Activated naive CD4-positive, alpha-beta T cell treated with Interleukin-2 at 50 U/mL for 16 hours (primary cell): Measurements from ENCODE around the gene PGAP6.
"Not testable (repeated sequence)": the region's sequence is repeated elsewhere in the genome, so short reads cannot be mapped to it uniquely, and the experiment has no call there.

Experiments used
- DNase-seq: peaks from one replicate; pipeline ENCODE4 v3.0.0-alpha.2; 2020

PGAP6 gene

DNA sequence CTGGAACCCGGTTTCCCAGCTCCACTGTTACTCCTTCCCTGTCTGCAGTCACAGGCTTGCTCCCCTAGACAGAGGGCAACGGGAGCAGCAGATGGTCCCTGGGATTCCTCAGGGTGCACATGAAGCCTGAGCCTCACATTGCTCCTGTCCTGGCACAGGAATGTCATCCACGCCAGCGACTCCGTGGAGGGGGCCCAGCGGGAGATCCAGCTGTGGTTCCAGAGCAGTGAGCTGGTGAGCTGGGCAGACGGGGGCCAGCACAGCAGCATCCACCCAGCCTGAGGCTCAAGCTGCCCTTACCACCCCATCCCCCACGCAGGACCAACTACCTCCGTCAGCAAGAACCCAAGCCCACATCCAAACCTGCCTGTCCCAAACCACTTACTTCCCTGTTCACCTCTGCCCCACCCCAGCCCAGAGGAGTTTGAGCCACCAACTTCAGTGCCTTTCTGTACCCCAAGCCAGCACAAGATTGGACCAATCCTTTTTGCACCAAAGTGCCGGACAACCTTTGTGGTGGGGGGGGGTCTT lies 18.3 kb upstream of the PGAP6 start:
- DNase-seq = no peak

DNA sequence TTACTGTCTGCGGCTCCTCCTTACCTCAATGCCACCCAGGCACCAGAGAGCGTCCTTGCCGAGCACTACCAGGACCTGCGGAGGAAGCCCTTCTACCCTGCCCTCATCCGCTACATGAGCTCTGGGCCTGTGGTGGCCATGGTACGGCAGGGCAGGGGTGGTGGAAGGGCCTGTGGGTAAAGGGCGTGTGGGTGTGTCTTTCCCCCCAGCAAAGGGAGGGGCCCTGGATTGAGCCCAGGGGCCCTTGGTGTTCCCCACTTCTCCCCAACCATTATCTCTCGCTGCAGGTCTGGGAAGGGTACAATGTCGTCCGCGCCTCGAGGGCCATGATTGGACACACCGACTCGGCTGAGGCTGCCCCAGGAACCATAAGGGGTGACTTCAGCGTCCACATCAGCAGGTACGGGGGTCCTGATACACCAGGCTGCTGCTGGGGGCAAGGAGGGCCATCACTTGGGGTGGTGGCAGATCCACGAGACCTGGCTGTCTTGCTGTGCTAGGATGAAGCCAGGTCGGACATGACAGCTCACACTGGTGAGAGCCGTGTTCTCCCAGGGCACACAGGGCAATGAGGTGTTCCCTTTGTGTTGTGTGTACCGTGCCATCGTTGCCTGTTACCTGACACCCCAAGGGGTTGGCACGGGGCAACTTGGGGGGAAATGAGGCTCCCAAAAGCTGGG lies 17.7 kb upstream of the PGAP6 start:
- DNase-seq = no peak

DNA sequence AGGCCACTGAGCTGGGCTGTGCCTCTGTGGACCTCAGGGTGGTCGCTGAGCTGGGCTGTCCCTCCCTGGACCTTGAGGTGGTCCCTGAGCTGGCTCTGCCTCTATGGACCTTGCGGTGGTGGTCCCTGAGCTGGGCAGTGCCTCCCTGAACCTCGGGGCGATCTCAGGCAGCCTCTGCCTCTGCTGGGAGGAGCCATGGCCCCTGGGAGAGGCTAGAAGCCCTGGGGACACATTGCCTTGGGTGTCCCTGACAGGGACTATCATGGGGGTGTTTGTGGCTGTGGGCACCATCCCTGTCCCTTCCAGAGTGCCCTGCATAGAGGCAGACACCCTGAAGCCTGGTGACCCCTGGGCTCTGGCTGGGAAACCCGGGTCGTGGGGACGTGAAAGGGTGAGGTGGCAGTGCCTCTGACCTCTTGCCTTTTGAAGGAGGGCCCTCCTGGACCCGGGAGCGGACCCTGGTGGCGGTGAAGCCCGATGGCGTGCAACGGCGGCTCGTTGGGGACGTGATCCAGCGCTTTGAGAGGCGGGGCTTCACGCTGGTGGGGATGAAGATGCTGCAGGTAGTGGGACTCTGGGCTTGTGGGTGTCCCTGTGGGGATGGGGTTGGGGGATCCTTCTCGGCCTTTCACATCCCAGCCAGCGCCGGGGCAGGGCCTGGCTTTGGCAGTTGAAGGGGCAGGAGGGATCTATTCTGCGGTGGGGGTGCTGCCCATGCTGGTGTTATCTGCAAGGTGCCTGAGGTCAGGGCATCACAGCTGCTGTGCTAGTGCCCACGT lies 17.0 kb upstream of the PGAP6 start:
- no peak for DNase-seq

DNA sequence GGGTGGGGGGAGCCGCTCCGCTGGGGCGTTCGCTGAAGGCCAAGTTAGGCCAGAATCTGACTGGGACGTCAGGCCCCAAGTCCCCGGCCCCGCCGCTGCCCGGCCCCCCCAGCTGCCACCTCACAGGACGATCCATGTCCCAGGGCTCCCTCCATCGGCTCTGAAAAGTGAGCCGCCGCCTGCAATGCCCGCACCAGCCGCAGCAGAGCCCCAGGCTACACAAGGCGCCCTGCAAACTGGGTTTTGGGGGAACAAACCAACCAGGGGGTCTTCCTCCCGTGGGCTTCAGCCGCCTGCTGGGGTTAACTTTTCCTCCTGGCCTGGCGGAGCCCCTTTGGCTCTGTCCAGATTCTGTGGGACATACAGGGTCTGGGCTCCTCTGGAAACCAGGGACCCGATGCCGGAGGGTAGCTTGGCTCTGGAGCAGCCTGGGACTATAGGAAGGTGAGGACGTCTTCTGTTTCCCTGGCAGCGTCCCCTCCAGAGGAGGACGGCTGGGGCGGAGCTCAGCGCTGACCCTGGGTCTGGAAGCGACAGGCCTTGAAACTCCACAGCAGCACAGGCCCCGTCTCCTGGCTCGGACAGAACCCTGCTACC lies 16.1 kb upstream of the PGAP6 start:
- peak; percentile 18 for DNase-seq

DNA sequence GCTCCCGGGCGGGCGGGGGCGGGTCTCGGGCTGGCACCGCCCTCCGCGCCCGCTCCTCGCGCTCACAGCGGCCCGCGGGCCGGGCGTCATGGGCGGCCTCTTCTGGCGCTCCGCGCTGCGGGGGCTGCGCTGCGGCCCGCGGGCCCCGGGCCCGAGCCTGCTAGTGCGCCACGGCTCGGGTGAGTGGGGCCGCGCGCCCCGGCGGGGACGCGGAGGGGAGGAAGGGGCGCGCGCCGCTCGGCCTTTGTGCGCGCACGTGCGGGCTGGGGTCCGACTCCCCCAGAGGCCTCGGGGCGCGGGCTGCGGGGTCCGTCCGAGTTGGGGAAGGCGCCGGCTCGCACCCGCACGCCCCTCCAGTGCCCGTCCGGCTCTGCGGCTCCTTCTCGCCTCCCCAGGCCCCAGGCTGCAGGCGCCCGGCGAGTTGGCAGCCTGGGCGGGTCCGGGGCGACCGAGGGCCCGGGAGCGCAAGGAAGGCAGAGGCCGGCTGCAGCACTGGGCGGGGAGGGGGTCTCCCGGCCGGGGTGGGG lies 15.4 kb upstream of the PGAP6 start, which contains the start of gene NME4:
NME4 (plus strand) TSS at position 65 of the 527 bp plus-strand sequence; CDS start at position 89, 24 bp downstream.
- DNase-seq = peak; percentile 24

DNA sequence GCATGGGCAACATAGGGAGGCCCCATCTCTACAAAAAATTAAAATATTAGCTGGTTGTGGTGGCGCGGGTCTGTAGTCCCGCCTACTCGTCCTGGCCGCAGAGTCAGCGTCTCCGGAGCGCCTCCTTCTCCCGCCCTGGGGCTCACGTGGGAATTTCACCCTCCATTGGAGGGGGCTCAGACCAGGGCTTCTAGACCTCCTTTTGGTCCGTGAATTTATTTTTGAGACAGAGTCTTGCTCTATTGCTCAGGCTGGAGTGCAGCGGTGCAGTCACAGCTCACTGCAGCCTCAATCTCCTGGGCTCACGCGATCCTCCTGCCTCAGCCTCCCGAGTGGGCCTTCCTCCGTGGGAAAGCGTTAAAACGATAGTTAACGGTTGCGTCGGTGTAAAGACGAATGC lies 14.8 kb upstream of the PGAP6 start:
- peak; percentile 8 for DNase-seq

DNA sequence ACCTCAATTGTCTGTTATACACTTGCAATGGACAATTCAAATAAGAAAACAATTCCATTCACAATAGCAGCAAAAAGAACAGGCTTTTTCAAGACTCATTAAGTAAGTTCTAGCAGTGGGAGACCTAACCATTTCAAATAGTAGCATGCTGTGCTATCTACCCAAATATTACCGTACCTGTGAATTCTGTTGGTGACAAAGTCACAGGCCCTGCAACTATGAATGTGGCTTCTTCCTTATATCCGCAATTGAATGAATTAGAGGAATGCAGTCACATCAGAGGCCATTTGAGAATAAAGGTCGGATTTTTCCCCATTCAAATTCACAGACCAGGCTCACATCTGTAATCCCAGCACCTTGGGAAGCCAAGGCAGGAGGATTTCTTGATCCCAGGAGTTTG lies 14.4 kb upstream of the PGAP6 start:
- DNase-seq = no peak

DNA sequence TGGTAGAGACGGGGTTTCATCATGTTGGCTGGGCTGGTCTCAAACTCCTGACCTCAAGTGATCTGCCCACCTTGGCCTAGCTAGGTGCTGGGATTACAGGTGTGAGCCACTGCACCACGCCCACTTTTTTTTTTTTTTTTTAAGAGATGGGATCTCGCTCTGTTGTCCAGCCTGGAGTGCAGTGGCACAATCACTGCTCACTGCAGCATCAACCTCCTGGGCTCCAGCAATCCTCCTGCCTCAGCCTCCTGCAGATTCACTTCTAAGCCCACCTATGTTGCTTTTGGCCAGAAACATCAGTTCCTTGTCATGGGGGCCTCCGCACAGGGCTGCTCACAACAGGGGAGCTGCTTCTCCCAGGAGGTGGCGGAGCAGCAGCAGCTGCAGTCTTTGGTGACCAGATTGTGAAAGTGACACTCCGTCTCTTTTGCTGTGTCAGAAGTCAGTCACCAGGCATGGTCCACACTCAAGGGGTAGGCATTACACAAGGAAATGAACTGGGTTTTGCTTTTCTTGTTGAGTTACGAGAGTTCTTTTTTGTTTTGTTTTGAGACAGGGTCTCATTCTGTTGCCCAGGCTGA lies 10.8 kb upstream of the PGAP6 start:
- no peak for DNase-seq

DNA sequence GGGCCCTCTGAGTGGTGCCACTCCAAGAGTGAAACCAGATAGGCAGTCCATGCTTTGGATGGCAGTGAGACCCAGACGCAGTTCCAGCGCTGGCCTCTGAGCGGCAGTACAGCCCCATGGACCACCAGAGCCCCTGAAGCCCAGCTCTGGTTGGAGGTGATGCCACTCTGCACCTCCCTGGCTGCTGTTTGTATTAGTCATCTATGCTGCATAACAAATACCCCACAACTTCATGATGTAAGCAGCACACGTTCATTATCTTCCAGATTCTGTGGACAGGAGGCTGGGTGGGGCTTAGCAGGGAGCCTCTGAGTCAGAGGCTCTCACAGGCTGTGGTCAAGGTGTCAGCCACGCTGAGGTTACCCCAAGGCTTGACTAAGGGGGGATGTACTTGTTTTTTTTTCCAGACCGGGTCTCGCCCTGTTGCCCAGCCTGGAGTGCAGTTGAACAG lies 10.1 kb upstream of the PGAP6 start:
- peak; percentile 85 for DNase-seq

DNA sequence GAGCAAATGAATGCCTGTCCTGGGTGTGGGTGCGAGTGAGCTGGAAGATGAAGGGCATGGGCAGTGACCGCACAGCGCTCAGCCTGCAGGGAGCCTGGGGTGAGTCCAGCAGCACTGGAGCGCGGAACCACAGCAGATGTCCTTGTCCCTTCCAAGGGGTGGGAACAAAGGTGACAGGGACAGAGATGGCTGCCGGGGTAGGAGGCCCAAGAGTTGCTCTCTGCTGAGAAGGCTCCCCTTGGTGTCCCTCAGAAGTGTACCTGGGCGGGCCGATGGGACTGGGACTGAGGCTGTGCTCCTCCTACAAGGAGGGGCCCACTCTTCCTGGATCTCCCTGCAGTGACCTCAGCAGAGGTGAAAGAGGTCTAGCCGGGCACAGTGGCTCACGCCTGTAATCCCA lies 7.6 kb upstream of the PGAP6 start:
- no peak for DNase-seq

DNA sequence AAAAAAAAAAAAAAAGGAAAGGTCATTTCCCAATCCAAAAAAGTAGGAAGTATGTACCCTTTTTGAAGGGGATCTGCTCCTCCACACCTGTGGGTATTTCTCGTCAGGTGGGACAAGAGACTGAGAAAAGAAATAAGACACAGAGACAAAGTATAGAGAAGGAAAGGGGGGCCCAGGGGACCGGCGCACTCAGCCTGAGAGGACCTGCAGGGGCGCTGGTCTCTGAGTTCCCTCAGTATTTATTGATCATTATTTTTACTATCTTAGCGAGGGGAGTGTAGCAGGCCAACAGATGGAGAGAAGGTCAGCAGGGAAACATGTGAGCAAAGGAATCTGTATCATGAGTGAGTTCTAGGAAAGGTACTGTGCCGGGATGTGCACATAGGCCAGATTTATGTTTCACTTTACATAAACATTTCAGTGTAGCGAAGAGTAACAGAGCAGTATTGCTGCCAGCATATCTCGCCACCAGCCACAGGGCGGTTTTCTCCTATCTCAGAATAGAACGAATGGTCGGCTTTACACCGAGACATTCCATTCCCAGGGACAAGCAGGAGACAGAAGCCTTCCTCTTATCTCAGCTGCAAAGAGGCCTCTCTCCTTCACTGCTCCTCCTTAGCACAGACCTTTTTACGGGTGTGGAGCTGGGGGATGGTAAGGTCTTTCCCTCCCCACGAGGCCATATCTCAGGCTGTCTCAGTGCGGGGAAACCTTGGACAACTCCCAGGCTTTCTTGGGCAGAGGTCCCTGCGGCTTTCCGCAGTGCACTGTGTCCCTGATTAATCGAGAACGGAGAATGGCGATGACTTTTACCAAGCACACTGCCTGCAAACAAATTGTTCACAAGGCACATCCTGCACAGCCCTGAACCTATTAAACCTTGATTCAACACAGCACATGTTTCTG lies 6.2 kb upstream of the PGAP6 start:
- not testable (repeated sequence) for DNase-seq

DNA sequence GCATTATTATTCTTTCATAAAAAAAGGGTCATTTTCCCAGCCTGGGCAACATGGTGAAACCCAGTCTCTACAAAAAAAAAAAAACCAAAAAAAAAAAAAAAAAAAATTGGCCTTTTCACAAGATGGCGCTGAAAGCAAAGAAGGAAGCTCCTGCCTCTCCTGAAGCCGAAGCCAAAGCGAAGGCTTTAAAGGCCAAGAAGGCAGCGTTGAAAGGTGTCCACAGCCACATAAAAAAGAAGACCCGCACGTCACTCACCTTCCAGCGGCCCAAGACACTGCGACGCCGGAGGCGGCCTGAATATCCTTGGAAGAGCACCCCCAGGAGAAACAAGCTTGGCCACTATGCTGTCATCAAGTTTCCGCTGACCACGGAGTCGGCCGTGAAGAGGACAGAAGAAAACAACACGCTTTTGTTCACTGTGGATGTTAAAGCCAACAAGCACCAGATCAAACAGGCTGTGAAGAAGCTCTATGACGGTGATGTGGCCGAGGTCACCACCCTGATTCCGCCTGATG lies 4.9 kb upstream of the PGAP6 start:
- DNase-seq = no peak

DNA sequence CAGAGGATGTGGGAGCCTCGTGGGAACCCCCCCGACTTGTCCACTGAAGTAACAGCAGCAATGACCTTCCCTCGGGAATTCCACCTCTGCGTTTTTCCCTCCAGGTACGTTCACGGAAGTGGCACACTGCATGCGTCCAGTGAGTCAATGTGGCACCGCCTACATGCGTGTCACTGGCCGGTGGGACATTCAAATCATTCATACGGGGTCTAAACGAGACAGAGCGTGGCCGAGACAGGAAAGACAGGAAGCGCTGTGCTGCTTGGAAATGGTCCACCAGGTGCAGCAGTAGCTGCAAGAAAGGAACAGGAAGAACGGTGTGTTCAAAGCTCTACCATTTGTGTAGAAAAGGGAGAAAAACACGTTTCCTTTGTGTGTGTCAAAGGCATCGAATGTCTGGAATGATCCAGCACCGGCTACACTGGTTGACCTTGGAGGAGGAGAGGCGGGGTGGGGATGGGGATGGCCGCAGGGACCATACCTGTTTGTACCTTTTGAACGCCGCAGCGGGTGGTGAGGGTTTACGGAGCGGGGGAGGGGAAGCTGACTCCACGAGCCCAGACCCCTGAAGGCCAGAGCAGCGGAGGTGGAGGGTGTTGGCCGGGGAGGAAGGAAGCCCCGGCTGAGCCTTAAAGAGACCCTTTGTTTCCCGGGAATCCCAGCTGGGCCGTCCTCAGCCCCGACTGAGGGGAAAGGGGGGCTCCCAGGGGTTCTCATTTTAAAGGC lies 1.7 kb upstream of the PGAP6 start:
- DNase-seq = peak; percentile 53

DNA sequence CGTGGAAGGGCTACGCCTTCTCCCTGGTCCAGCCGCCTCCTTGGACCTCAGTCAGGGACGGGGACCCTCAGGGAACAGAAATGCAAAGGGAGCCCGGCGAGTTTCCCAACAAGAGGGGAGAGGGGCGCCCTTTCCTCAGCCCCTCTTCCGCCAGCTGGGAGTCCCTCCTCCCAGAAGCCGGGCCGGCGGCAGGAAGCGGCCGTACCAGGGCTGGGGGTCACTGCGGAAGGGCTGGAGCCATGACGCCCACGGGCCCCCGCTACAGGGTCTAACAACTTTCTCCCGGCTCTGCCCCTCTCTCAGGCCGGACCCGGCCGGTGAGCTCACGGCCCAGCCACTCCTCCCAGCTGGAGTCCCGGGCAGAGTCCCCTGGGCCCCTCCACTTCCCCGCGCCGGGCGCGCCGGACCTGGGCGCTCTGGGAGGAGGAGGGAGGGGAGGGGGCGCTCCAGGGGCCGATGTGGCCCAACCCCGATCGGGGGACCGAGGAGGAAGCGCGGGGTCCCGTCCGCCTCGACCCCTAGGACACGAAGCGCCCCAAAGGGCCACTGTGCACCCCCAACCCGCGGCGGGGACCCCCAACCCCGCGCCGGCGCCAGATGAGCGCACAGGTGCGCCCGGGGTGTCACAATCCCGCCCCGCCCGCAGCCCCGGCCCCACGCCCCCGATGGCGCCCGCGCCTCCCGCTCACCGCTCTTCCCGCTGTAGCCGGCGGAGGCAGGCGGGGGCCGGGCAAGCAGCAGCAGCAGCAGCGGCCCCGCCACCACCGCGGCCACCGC lies 578 bp downstream of the PGAP6 start:
- peak; percentile 35 for DNase-seq

DNA sequence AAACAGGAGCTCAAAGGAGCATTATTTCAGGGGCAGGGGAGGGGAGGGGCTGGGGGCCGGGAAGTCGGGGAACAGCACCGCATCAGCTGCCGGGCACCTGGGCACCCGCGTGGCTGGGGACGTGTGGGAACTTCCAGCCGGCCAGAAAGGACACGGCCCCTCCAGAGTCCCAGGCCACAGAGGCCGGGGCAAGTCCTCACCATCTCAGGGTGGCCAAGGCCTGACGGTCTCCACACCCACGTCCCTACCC lies 1.1 kb downstream of the PGAP6 start:
- no peak for DNase-seq

DNA sequence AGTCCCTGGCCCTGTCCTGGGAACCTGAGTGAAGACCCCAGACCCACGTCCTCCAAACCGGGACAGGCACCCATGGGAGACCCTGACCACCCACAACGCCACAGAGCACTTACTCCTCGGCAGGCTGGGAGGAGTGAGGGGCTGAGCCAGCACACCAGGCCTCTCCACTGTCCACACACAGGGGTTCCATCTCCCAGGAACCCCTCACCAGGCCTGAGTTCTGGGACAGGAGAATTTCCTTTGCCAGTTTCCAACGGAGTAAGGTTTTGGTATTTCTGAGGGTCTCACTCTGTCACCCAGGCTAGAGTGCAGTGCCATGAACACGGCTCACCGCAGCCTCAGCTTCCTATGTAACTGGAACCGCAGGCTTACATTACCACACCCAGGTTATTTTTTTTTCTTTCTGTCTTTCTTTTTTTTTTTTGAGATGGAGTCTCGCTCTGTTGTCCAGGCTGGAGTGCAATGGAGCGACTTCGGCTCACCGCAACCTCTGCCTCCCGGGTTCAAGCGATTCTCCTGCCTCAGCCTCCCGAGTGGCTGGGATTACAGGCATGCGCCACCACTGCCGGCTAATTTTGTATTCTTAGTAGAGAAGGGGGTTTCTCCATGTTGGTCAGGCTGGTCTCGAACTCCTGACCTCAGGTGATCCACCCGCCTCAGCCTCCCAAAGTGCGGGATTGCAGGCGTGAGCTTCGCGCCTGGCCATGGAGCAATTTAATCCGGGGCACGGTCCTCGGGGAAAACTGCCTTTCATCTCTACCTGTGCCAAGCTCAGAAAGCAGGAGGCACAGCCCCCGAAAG lies 1.6 kb downstream of the PGAP6 start:
- no peak for DNase-seq

DNA sequence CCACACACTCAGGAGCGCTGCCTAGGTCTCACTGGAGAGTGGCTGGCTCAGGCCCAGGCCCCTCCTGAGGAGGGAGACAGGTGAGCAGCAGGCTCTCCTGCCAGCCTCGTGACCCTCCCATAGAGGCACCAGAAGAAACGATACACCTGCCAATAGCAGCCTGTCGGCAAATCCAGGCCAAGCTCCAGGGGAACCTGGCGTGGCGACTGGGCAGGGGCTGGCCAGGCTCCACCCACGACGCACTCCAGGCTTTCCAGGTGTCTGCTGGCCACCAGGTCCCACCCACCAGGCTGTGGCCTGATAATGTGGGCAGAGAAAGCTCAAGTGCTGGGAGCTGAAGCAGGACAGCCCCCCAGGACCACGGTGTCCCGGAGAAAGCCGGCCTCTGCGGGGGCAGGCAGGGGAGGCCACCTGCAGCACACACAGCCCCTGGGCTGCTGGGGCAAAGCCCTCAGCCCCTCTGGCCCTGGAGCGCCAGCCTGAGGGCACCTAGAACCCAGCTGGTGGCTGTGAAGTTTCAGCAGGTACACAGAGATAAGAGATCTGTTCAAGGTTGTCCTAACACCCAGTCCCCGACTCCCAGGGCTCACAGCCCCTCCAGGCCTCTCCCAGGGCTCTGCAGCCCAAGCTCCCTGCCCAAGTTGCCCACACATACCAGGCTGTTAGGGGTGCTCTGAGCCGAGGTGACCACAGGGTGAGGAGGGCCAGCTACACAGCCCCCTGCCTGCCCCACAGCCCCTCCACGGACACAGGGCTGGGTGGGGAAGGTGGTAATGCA lies 2.4 kb downstream of the PGAP6 start:
- DNase-seq = no peak

DNA sequence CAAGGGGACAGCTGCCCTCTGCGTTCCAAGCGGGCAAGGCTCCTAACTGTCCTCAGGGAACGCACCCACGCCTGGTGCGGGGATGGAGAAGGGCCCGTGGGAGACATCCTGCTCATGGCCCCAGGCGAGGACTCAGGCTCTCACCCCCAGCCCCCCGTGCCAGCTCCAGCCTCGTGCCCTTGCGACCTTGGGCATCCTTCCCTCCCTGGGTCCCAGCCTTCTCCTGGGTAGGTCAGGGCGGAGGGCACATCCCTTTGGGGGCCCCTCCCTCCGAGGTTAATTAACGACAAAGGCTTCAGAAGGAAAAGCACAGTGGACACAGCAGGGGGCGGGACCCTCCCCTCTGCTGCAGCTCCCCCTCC lies 3.0 kb downstream of the PGAP6 start:
- DNase-seq = no peak
